ENCODE results near the gene CAMTA1.

CAMTA1 gene

DNA sequence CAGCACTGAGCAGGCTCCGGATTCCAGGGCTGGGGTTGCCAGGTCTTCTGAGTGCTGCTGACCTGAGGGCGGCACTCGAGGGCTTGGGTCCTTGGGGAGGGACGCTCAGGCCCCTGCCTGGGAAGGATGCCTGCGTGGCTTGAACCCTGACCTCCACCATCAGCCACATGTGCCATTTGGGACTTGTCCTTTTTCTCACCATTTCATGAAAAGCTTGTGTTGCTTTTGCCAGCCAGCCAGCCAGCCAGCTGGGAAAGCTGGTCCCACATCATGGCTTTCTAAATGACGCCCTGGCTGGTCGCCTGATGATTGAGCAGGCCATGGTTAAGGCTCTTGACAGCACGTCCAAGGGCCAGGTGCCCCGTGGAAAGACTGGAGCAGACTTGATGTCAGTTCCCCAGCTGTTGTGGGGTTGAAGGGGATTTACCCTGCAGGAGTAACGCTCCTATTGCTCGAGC lies 168.7 kb downstream of the CAMTA1 start:
- DNase-seq: peak in 1 of 56 donors; percentile 23

DNA sequence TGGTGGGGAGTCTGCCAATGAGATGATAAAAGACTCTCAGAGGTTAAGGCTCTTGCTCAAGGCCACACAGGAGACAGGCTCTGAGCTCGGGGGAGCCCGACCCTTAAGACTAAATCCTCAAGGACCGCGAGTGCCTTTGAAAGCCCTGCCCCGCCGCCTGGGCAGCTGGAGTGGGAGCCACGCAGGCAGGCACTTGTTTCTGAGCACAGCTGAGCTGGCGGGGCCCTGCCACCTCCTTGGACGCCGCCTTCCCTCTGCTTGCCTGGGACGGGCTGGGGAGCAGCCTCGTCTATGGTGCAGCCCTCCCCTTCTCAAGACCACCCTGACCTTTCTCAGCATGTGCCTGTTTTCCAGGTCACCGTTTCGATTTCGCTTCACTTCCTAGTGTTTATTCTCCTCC lies 169.3 kb downstream of the CAMTA1 start:
- DNase-seq: no peak

GRCh38 chr1:6955357-6956094 lies 170.3 kb downstream of the CAMTA1 start:
- no peak for DNase-seq

GRCh38 chr1:6956488-6957159 lies 171.4 kb downstream of the CAMTA1 start:
- no peak for DNase-seq

DNA sequence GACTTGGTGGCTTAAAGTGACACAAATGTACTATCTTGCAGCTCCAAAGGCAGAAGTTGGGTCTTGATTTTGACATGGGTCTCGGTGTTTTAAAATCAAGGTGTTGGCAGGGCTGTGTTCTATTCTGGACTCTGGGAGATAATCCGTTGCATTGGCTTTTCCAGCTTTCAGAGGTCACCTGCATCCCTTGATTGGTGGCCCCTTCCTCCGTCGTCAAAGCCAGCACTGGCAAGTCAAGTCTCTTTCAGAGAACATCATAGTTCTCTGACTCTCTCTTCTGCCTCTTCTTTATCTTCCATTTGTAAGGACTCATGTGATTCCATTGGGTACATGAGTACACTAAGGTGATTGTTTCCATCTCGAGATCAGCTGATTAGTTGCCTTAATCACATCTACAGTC lies 172.1 kb downstream of the CAMTA1 start:
- DNase-seq: no peak

- DNase-seq: no peak
These were observed 173.3 kb downstream of the CAMTA1 start for GRCh38 chr1:6958407-6959030.

GRCh38 chr1:6959491-6959890 lies 174.2 kb downstream of the CAMTA1 start:
- DNase-seq: no peak

DNA sequence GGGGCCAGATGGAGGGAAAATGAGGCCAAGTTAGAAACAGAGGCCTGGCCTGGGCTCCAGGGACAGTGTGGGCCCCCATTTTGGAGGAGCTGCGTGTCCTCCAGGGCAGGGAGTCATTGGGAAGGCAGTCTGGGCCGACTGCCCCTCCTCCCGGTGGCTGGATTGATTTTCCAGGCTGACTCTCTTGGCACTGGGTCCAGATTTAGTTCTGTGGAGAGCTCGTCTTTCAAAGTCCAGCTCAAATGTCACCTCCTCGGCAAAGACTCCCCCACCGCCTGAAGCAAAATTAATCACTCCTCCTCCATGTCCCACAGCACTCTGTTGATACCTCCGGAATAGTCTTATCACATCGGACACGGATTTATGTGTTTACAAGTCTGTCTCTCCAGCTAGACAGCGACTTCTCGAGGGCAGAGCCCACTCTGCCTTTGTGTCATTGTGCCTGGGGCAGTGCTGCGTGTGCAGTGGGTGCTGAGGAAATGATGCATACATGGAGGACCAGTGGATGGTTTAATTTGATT lies 175.1 kb downstream of the CAMTA1 start:
- peak in 4 of 56 donors; percentile 10 to 26 (median 22) for DNase-seq

DNA sequence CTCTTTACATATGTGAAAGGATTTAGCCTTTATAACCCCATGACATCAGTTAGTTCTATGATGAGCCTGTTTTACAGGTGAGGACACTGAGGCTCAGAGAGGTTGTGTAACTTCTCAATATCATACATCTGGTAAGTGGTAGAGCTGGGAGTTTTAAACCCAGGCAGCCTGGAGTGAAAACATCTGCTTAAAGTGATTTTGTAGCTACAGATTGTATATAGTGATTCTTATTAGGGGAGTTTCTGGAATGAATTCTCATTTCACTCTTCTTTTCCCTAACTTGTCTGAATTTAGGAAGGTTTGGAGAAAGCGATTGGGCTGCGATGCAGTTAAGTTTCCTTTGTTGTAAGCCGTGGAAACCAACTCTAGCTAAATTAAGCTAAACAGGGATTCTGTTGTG lies 175.6 kb downstream of the CAMTA1 start:
- DNase-seq: no peak

- no peak for DNase-seq
These were observed 176.0 kb downstream of the CAMTA1 start for GRCh38 chr1:6961289-6961688.

GRCh38 chr1:6961905-6962477 lies 176.7 kb downstream of the CAMTA1 start:
- no peak for DNase-seq

GRCh38 chr1:6962478-6962995 lies 177.3 kb downstream of the CAMTA1 start:
- DNase-seq: peak in 1 of 56 donors; percentile 65

GRCh38 chr1:6962996-6963911 lies 178.0 kb downstream of the CAMTA1 start:
- DNase-seq: peak in 3 of 56 donors; percentile 28 to 46 (median 46)

DNA sequence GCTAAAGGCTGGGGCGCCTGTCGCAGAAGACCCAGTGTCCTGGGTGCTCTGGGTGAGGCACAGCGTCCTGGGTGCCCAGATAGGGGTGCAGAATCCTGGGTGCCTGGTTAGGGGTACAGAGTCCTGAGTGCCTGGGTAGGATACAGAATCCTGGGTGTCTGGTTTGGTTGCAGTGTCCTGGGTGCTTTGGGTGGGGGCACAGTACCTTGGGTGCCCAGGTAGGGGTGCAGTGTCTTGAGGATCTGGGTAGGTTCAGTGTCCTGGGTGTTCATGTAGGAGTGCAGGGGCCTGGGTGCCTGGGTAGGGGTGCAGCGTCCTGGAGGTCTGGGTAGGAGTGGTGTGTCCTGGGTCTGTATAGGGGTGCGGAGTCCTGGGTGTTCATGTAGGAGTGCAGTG lies 178.7 kb downstream of the CAMTA1 start:
- no peak for DNase-seq

DNA sequence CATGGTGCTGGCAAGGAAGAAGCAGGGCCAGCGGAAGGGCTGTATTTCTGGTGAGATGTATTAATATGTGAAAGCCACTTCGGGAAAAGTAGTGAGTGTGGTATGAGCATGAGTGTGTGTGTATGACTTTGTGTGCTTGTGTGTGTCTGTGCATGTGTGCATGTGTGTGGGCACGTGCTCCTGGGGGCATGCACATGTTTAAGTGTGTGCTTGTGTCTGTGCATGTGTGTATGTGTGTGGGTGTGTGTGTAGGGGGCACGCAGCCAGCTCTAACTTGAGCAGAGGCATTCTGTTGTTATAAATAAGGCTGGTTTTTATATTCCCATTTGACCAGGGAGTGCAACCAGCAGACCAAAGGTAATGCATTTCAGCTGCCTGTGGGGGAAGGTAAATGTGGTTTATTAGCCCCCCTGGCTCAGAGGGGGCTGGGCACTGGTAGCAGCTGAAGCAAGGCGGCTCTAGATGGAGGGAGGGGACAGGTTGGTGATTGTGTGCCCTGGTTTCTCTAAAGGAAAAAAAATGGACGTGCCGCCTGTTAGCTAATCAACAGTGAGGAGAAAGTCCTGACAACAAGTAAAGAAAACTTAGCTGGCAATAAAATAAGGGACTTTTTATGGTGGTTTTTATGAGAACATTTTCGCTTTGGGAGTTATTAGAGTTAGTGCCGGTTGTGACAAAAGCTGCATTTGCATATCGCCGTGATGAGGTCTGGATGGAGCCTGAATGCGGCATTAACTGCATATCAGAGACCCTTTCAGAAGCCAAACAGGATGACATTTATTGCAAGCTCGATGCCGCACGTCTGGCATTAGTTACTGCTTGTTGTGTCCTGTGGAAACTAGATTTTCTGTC lies 180.1 kb downstream of the CAMTA1 start:
- DNase-seq: peak in 1 of 56 donors; percentile 15

- DNase-seq: no peak
These were observed 180.6 kb downstream of the CAMTA1 start for GRCh38 chr1:6965935-6966241.

GRCh38 chr1:6966326-6966725 lies 181.1 kb downstream of the CAMTA1 start:
- no peak for DNase-seq

GRCh38 chr1:6967431-6968111 lies 182.3 kb downstream of the CAMTA1 start:
- DNase-seq: no peak

- no peak for DNase-seq
These were observed 183.9 kb downstream of the CAMTA1 start for GRCh38 chr1:6969106-6969505.

Measured in nucleus accumbens (tissue), 56 donors.